ENCODE data around the gene SPDEF. TPM values are rescaled to one million over a fixed set of nuclear protein-coding genes. Genes with fewer than 3 reads are reported as not detected.

The SPDEF gene
- total and polyA plus RNA-seq, 2 of the 13 experiments (the other 11 are each of a cell fraction or from before 2014, with no cell fraction given) = not detected

- TF ChIP-seq KIAA2018 (CRISPR knock-in tag; IDR thresholded peaks at IDR 0.05; ENCODE audit: borderline replicate concordance) (no peak), NCOR1 (IDR thresholded peaks at IDR 0.05; ENCODE audit: borderline replicate concordance, low read length) (no peak), HNF1B (CRISPR knock-in tag; IDR thresholded peaks at IDR 0.05) (no peak), SCMH1 (CRISPR knock-in tag; IDR thresholded peaks at IDR 0.05; ENCODE audit: borderline replicate concordance) (no peak), ZKSCAN5 (CRISPR knock-in tag; IDR thresholded peaks at IDR 0.05) (no peak), ZNF569 (CRISPR knock-in tag; IDR thresholded peaks at IDR 0.05; ENCODE audit: borderline replicate concordance) (no peak)
- TF ChIP-seq, protein P1, sequence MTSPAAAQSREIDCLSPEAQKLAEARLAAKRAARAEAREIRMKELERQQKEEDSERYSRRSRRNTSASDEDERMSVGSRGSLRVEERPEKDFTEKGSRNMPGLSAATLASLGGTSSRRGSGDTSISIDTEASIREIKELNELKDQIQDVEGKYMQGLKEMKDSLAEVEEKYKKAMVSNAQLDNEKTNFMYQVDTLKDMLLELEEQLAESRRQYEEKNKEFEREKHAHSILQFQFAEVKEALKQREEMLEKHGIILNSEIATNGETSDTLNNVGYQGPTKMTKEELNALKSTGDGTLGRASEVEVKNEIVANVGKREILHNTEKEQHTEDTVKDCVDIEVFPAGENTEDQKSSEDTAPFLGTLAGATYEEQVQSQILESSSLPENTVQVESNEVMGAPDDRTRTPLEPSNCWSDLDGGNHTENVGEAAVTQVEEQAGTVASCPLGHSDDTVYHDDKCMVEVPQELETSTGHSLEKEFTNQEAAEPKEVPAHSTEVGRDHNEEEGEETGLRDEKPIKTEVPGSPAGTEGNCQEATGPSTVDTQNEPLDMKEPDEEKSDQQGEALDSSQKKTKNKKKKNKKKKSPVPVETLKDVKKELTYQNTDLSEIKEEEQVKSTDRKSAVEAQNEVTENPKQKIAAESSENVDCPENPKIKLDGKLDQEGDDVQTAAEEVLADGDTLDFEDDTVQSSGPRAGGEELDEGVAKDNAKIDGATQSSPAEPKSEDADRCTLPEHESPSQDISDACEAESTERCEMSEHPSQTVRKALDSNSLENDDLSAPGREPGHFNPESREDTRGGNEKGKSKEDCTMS (CRISPR knock-in tag; conservative IDR thresholded peaks at IDR 0.05) = no peak
- TF ChIP-seq, protein P2, sequence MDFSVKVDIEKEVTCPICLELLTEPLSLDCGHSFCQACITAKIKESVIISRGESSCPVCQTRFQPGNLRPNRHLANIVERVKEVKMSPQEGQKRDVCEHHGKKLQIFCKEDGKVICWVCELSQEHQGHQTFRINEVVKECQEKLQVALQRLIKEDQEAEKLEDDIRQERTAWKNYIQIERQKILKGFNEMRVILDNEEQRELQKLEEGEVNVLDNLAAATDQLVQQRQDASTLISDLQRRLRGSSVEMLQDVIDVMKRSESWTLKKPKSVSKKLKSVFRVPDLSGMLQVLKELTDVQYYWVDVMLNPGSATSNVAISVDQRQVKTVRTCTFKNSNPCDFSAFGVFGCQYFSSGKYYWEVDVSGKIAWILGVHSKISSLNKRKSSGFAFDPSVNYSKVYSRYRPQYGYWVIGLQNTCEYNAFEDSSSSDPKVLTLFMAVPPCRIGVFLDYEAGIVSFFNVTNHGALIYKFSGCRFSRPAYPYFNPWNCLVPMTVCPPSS (IDR thresholded peaks at IDR 0.05) = no peak
These were observed 12.7 kb downstream of the SPDEF start (continued) for GRCh38 chr6:34543421-34543820.

Data from HepG2 (cell line).